Kidney epithelial cell (primary cell): ENCODE results near the gene FTH1. TPM values are rescaled to one million over a fixed set of nuclear protein-coding genes. Genes with fewer than 3 reads are reported as not detected.

Experiments
- DNase-seq: peaks from one replicate; pipeline ENCODE4 v3.0.0-alpha.2; 2010; ENCODE audit warnings: low read depth
- H3K27me3 ChIP-seq: 2 replicates; pipeline ENCODE4 v1.6.0; 2011; ENCODE audit warnings: low read length; ENCODE audit not compliant: control insufficient read depth, insufficient read depth
- H3K36me3 ChIP-seq: 2 replicates; pipeline ENCODE4 v1.5.1; 2011; ENCODE audit warnings: low read length; ENCODE audit not compliant: control insufficient read depth, insufficient read depth
- H3K4me3 ChIP-seq: 2 replicates; pipeline ENCODE4 v1.5.1; 2011; ENCODE audit warnings: low read depth, mild to moderate bottlenecking, control low read depth, low read length
- CTCF ChIP-seq: IDR thresholded peaks from 2 replicates; pipeline ENCODE4 v1.5.1; 2011; ENCODE audit warnings: mild to moderate bottlenecking, moderate library complexity, low read length, control low read depth, inconsistent platforms; ENCODE audit not compliant: insufficient read depth, poor library complexity, severe bottlenecking
- total RNA-seq: library from RNA; depleted of rRNA; stranded (reverse); fragments of >200 nt; gene quantifications from 2 replicates; pipeline ENCODE4 v1.2.3, GENCODE V29; 2015

FTH1 gene
- total RNA-seq, 1 donor from 2014 or later = 2,225 TPM

DNA sequence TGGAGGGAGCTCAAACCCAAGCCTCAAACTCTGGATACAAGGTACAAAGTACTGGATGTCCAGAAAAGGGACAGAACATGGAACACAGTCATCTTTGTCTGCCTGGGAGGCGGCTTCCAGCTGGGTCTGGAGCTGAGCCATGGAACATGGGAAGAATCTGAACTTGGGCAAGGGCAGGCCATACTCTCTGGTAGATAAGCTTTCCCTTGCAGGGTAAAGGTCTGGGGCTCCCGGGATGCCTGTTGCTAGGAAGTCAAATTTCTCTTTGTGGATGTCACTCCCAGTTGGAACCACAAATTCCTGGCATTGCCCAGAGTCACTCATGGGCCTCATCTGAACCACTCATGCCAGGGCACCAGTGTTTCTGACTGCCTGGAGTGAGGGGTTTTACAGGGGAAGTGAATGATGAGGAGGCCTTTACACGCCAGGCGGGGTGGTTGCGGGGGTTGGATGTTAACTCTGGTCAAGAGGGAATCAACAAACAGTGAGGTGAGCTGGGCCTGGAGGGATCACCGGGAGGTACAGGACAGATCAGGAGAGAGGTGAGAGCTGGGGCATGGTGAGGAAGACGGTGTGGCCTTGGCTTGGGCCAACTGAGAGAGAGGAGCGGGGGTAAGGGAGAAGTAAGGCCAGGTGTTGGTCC, 5.7 kb downstream of the FTH1 start:
- TF ChIP-seq CTCF = no peak
- Histone ChIP-seq H3K27me3 (no peaks in the 10 kb centered on the region), H3K36me3 (peaks cover 2% of the 10 kb centered on the region), H3K4me3 (no peak overlapping the region)
- no peak for DNase-seq

GRCh38 chr11:61960532-61960931, 6.9 kb downstream of the FTH1 start:
- H3K27me3 ChIP-seq = peaks cover 5% of the 10 kb centered on the region
- peaks cover 2% of the 10 kb centered on the region for H3K36me3 ChIP-seq
- no peak overlapping the region for H3K4me3 ChIP-seq
- DNase-seq = no peak
- TF ChIP-seq CTCF = no peak

DNA sequence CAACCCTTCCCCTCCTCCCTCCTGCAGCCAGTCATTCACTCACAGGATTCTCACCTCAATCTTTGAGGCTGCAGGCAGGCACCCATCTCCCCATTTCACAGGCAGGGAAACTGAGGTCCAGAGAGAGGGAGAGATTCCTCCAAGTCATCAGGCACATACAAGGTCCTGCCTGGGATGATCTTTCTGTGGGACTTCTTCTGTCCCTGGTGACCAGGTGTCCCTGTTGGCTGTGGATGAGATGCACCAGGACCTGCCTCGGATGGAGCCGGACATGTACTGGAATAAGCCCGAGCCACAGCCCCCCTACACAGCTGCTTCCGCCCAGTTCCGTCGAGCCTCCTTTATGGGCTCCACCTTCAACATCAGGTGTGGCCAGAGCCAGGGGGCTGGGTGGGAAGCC, 7.8 kb downstream of the FTH1 start:
- DNase-seq = no peak
- TF ChIP-seq CTCF = no peak
- H3K27me3 ChIP-seq = peaks cover 5% of the 10 kb centered on the region
- H3K36me3 ChIP-seq = no peaks in the 10 kb centered on the region
- H3K4me3 ChIP-seq = no peak overlapping the region

GRCh38 chr11:61959114-61959513, 8.3 kb downstream of the FTH1 start:
- Histone ChIP-seq H3K4me3 (no peak overlapping the region), H3K36me3 (no peaks in the 10 kb centered on the region), H3K27me3 (peaks cover 5% of the 10 kb centered on the region)
- DNase-seq = no peak
- no peak for TF ChIP-seq CTCF

- Histone ChIP-seq H3K27me3 (peaks cover 5% of the 10 kb centered on the region), H3K36me3 (no peaks in the 10 kb centered on the region), H3K4me3 (no peak overlapping the region)
- no peak for DNase-seq
- no peak for TF ChIP-seq CTCF
Observed at GRCh38 chr11:61958590-61958989, 8.8 kb downstream of the FTH1 start.

GRCh38 chr11:61957021-61957770, 10.2 kb downstream of the FTH1 start:
- no peak for TF ChIP-seq CTCF
- DNase-seq = no peak
- Histone ChIP-seq H3K4me3 (no peak overlapping the region), H3K27me3 (peaks cover 5% of the 10 kb centered on the region), H3K36me3 (no peaks in the 10 kb centered on the region)
